Measurements from ENCODE around the gene CRELD1.

- TF ChIP-seq, protein P1, sequence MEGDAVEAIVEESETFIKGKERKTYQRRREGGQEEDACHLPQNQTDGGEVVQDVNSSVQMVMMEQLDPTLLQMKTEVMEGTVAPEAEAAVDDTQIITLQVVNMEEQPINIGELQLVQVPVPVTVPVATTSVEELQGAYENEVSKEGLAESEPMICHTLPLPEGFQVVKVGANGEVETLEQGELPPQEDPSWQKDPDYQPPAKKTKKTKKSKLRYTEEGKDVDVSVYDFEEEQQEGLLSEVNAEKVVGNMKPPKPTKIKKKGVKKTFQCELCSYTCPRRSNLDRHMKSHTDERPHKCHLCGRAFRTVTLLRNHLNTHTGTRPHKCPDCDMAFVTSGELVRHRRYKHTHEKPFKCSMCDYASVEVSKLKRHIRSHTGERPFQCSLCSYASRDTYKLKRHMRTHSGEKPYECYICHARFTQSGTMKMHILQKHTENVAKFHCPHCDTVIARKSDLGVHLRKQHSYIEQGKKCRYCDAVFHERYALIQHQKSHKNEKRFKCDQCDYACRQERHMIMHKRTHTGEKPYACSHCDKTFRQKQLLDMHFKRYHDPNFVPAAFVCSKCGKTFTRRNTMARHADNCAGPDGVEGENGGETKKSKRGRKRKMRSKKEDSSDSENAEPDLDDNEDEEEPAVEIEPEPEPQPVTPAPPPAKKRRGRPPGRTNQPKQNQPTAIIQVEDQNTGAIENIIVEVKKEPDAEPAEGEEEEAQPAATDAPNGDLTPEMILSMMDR (IDR thresholded peaks at IDR 0.05; ENCODE audit: poor library complexity): no peak
- no peak for TF ChIP-seq EZH2 (IDR thresholded peaks at IDR 0.05; ENCODE audit: borderline replicate concordance)
- TF ChIP-seq EZH2phosphoT487 (IDR thresholded peaks at IDR 0.05; ENCODE audit: low read depth, severe bottlenecking, unreplicated experiment): no peak
Measured at GRCh38 chr3:9934993-9935392, 1.4 kb downstream of the CRELD1 start.

Data from hepatocyte (in vitro differentiated cells).